ENCODE results near the gene DCDC1. TPM values are rescaled to one million over a fixed set of nuclear protein-coding genes. Genes with fewer than 3 reads are reported as not detected.

DCDC1 gene
- polyA plus RNA-seq, 3 donors from 2014 or later: not detected

DNA sequence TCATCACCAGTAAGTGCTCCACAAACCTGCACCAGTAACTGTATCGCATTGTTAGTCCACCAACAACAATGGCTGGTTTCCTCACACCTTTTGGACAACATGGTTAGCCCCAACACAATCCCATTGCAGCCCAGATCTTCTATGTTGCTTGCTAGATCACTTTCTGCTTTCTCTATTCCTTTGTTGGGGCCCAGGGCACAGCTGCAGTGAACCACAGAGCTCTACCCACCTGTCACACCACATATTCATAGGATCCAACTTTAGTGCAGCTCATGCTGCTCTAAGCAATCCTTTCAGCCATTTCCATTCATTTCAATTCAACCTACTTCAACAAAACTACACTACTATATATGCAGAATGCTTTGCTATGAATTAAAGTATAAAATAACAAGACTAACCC lies 364.3 kb downstream of the DCDC1 start:
- Mint-ChIP-seq H3K27ac (no peak overlapping the region), H3K4me3 (no peak overlapping the region), H3K27me3 (ENCODE audit: low read depth in 3 of 3) (peaks cover 0 to 3% (median 0%) of the 10 kb centered on the region in 3 donors)

DNA sequence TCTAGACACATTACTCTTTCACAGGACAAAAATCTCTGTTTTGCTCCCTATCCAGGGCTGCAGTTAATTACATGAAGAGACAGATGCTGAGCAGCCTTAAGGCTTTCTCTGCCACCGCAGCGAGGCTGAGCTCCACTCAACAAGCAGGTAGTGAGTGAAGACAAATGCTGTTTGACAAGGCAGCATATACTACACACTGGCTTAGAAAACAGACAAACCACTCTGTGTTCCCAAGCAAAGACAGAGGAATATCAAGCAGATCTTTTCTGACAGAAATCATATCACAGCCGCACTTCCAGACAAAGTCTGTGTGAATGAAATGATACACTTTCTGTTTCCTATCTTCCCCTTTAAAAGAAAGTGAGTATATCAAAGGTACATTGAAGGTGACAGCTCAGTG lies 368.1 kb downstream of the DCDC1 start:
- peaks cover 0 to 5% (median under 1%) of the 10 kb centered on the region in 6 donors for H3K9me3 Mint-ChIP-seq
- no peaks in the 10 kb centered on the region for H3K4me1 Mint-ChIP-seq
- no peak overlapping the region for H3K4me3 Mint-ChIP-seq
- peaks cover 0 to 3% (median 0%) of the 10 kb centered on the region in 3 donors for H3K27me3 Mint-ChIP-seq (ENCODE audit: low read depth in 3 of 3)
- no peak overlapping the region for H3K27ac Mint-ChIP-seq
- no peak for DNase-seq
- H3K36me3 Mint-ChIP-seq: no peaks in the 10 kb centered on the region

More for the DNA sequence above, 364.3 kb downstream of the DCDC1 start:
- no peaks in the 10 kb centered on the region for H3K4me1 Mint-ChIP-seq
- peaks cover 0 to 17% (median 4%) of the 10 kb centered on the region in 6 donors for H3K9me3 Mint-ChIP-seq
- DNase-seq: no peak
- H3K36me3 Mint-ChIP-seq: no peaks in the 10 kb centered on the region

DNA sequence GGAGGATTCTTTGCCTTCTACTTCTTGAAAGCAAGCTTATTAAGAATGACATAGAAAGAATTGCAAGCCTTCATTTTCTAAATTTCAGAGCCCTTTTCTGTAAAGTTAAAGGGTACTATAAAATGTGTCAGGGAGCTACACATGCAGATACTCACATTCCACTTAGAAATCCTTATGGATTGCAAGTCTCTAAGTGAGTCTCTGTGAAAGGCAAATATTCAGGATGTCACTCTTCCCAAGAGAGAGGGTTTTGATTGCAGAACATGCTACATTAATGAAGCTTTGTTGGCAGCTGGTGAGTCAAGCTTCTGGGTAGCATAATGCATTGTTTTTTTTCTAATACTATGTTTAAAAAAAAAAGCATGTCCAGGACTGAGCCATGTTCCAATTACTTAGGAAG lies 369.2 kb downstream of the DCDC1 start:
- Mint-ChIP-seq H3K4me1 (no peaks in the 10 kb centered on the region), H3K27ac (no peak overlapping the region), H3K4me3 (no peak overlapping the region), H3K9me3 (peaks cover 0 to 5% (median under 1%) of the 10 kb centered on the region in 6 donors), H3K27me3 (ENCODE audit: low read depth in 3 of 3) (peaks cover 0 to 4% (median 0%) of the 10 kb centered on the region in 3 donors), H3K36me3 (no peaks in the 10 kb centered on the region)
- no peak for DNase-seq

DNA sequence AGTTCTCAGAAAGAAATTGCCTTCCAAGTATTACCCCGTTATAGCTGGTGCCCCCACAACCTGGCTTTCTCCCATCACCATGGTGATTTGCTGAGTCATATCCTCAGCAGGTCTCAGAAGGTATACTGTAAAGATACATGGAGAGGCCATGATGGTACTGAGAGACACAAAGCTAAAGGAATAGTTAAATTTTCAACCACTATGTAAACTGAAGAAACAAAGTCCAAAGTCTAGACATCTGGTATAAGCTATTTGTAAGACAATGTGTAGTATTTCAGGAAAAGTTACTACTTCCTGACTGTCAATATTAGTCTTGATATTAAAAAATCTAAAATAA lies 377.1 kb downstream of the DCDC1 start:
- H3K27me3 Mint-ChIP-seq (ENCODE audit: low read depth in 3 of 3): peaks cover 0 to 2% (median 0%) of the 10 kb centered on the region in 3 donors
- no peaks in the 10 kb centered on the region for H3K36me3 Mint-ChIP-seq
- no peaks in the 10 kb centered on the region for H3K4me1 Mint-ChIP-seq
- DNase-seq: no peak
- H3K4me3 Mint-ChIP-seq: no peak overlapping the region
- peaks cover 0 to 6% (median 2%) of the 10 kb centered on the region in 6 donors for H3K9me3 Mint-ChIP-seq
- H3K27ac Mint-ChIP-seq: no peak overlapping the region

DNA sequence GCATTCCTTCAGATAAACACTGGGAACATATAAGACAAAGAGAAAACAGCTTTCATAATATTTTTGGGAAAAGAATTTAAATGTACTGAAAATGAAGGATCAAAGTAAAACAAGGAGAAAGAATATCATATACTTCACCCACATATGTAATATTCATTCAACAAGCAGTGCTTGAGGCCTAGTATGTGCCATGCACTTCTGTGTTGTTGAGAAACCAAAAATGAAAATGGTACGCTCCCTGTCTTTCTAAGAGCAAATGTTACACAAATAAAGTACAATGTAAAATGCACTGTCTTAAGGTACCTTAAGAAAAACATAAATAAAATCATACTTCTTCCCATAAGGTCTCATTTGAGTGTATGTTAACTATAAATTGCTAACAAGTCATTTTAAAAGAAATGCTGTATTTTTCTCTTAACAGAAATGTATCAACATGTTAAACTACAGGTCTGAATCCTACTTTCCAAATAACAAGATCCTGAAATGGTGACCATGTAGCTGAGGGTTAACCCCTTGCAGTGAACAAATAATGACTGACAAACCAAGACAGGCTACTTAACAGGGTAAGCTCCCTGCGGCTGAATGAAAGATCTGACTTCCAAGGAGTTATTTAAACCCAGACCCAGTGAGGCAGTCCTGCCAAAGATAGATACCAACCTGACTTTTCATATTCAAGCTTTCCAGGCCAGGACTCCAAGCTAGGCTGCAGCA lies 377.6 kb downstream of the DCDC1 start:
- Mint-ChIP-seq H3K27ac (no peak overlapping the region), H3K36me3 (no peaks in the 10 kb centered on the region), H3K9me3 (peaks cover 0 to 6% (median 2%) of the 10 kb centered on the region in 6 donors), H3K27me3 (ENCODE audit: low read depth in 3 of 3) (peaks cover 0 to 2% (median 0%) of the 10 kb centered on the region in 3 donors), H3K4me3 (no peak overlapping the region), H3K4me1 (no peaks in the 10 kb centered on the region)
- no peak for DNase-seq

DNA sequence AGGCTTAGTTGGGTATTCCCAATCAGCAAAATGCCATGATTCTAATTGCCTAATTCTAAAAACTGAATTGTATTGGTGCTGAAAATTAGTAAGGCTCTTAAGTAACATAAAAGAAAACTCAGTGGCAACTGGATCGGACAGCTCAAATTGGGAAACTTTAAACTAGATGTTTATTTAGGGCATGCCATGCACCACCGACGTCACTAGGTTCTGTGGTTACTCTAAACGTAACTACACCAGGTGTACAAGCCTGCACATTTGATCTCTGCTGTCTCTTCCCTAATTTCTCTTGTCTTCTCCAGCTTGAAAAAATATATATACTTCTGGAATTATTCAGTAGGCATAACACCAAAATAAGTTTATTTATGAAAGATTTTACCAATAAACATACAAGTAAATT lies 378.2 kb downstream of the DCDC1 start:
- no peak for DNase-seq
- H3K4me1 Mint-ChIP-seq: no peaks in the 10 kb centered on the region
- H3K27ac Mint-ChIP-seq: no peak overlapping the region
- H3K9me3 Mint-ChIP-seq: peaks cover 0 to 6% (median 2%) of the 10 kb centered on the region in 6 donors
- H3K27me3 Mint-ChIP-seq (ENCODE audit: low read depth in 3 of 3): peaks cover 0 to 2% (median 0%) of the 10 kb centered on the region in 3 donors
- no peaks in the 10 kb centered on the region for H3K36me3 Mint-ChIP-seq
- no peak overlapping the region for H3K4me3 Mint-ChIP-seq

DNA sequence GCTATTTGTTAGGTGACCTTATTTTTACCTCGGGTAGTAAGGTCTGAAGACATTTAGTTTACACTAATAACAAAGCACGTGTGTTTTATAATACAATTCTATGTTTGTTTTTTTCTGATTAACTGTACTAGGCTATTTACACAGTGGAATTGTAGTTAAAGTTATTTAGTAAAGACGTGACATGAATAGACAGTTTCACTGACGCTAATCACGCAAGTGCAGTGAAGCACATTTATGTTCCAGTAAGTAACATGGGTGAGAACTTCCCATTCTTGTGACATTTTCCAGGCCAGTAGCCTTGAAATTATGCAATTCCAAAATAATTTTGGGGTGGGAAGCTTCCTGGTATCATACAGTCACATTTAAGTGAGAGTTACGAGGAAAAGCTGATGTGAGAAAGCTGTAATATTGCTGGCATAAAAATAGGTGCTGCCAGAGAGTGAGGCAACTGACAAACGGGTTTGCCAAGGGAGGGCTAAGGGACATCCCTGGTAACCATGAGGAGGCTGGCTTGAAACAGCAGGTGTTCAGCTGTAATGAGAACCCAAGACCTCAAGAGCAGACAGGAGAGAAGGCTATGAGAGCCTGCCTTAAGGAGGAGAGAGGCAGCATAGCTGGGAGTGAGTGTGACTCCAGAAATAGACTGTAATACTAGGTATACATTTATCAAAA lies 378.8 kb downstream of the DCDC1 start:
- H3K4me3 Mint-ChIP-seq: no peak overlapping the region
- H3K27me3 Mint-ChIP-seq (ENCODE audit: low read depth in 3 of 3): no peaks in the 10 kb centered on the region
- no peaks in the 10 kb centered on the region for H3K36me3 Mint-ChIP-seq
- H3K27ac Mint-ChIP-seq: no peak overlapping the region
- H3K4me1 Mint-ChIP-seq: no peaks in the 10 kb centered on the region
- H3K9me3 Mint-ChIP-seq: peaks cover 0 to 10% (median 2%) of the 10 kb centered on the region in 6 donors
- DNase-seq: no peak

DNA sequence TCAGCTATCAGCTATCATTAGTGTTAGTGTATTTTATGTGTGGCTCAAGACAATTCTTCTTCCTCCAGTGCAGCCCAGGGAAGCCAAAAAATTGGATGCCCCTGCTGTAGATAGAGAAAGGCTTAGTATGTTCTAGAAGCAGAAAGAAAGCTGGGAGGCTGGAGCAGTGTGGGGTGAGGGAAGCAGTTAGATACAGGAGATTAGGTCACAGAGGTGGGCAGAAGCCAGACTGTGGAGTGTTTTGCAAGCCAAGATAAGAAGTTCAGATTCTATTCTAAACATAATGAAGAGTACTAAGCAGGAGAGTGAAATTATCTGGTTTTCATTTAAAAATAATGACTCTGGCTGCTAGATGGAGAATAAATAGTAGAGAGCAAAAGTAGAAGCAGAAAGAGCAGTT lies 381.7 kb downstream of the DCDC1 start:
- Mint-ChIP-seq H3K4me1 (no peaks in the 10 kb centered on the region), H3K4me3 (no peak overlapping the region), H3K27ac (no peak overlapping the region), H3K27me3 (ENCODE audit: low read depth in 3 of 3) (no peaks in the 10 kb centered on the region), H3K36me3 (no peaks in the 10 kb centered on the region), H3K9me3 (peaks cover 0 to 11% (median 2%) of the 10 kb centered on the region in 6 donors)
- DNase-seq: no peak

DNA sequence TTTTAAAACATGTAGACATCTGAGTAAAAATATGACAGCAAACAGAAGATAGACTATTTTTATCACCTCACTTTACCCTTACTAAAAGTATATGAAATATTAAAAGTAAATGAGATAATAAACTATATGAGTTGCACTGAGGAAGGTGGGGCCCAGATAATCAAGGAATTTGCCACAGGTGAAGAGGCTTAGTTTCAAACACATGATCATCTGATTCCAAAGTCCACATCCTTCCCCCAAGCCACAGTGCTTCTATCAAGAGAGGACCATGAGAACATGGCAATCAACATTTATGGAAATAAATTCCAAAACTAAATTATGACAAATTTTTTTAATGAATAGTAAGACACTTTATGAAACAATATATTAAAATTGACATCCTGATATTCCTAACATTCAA lies 384.0 kb downstream of the DCDC1 start:
- H3K27ac Mint-ChIP-seq: no peak overlapping the region
- H3K27me3 Mint-ChIP-seq (ENCODE audit: low read depth in 3 of 3): no peaks in the 10 kb centered on the region
- no peaks in the 10 kb centered on the region for H3K4me1 Mint-ChIP-seq
- H3K9me3 Mint-ChIP-seq: peaks cover 0 to 11% (median 2%) of the 10 kb centered on the region in 6 donors
- no peak for DNase-seq
- H3K36me3 Mint-ChIP-seq: no peaks in the 10 kb centered on the region
- no peak overlapping the region for H3K4me3 Mint-ChIP-seq

DNA sequence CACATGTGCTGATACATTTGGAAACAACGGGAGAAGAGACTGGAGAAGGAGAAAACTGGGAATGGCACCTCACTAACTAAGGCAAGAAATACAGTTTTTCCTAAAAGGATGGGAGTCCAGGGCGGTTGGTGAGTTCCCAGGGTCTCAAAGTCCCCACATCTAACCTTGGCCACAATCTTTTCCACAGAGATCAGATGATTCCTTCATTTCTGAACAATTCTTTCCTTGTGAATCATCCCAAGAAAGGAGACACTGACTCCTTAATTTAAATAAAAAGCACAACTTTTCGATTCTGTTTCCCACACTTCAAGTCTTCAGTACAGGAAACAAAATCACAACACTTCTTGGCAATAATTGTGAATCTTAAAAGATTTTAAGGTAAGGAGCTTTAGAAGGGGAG lies 384.7 kb downstream of the DCDC1 start:
- no peaks in the 10 kb centered on the region for H3K27me3 Mint-ChIP-seq (ENCODE audit: low read depth in 3 of 3)
- no peak overlapping the region for H3K27ac Mint-ChIP-seq
- H3K9me3 Mint-ChIP-seq: peaks cover 0 to 11% (median 2%) of the 10 kb centered on the region in 6 donors
- no peak overlapping the region for H3K4me3 Mint-ChIP-seq
- H3K4me1 Mint-ChIP-seq: no peaks in the 10 kb centered on the region
- no peak for DNase-seq
- no peaks in the 10 kb centered on the region for H3K36me3 Mint-ChIP-seq

DNA sequence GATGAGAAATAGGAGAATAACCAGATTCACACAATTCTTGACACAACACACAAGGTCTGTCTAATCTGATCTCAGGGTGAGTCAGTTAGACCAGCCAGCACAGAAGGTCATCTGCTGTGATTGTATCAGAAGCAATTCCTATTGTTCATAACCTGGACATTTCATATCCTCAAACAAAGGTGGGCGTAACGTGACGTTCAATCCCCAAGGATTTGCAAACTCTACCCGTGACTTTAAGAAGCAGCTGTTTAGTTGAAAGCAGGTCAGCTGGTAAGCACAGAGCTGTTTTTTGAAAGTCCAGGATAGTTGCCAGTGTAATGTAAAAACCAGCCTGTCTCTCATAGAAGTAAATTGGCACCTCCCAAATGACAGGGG lies 385.1 kb downstream of the DCDC1 start:
- H3K27ac Mint-ChIP-seq: no peak overlapping the region
- H3K27me3 Mint-ChIP-seq (ENCODE audit: low read depth in 3 of 3): no peaks in the 10 kb centered on the region
- no peaks in the 10 kb centered on the region for H3K4me1 Mint-ChIP-seq
- DNase-seq: no peak
- H3K9me3 Mint-ChIP-seq: peaks cover 0 to 11% (median 2%) of the 10 kb centered on the region in 6 donors
- H3K4me3 Mint-ChIP-seq: no peak overlapping the region
- H3K36me3 Mint-ChIP-seq: no peaks in the 10 kb centered on the region

DNA sequence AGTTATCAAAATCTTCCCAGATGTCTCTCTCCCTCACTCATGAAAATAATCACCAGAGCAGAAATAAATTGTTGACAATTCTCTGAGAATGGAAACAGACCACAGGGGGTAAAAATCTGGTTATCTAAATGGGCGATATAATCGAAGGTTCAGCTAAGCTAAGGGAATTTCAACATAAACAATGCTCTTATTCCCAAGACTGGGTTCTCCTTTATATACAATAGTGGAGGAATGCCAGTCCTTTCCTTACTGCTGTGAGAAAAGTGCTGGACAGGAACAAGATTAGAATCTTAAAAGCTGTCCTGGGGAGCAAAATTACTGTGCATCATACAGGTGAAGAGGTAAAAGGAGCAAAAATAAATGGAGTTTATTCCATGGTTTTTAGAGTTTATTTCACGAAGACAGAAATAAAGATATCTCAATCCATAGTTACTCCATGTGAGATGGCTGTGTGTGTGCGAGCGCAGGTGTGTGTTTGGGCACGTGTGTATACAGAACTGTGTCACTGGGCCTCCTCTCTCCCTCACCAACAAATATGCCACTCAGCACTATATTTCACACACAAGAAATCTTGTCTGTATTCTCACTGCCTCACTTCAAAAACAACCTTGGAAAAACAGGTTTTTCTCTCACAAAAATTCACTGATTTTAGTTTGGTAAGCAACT lies 385.6 kb downstream of the DCDC1 start:
- Mint-ChIP-seq H3K4me1 (no peaks in the 10 kb centered on the region), H3K27me3 (ENCODE audit: low read depth in 3 of 3) (no peaks in the 10 kb centered on the region), H3K27ac (no peak overlapping the region), H3K36me3 (no peaks in the 10 kb centered on the region), H3K4me3 (no peak overlapping the region), H3K9me3 (peaks cover 0 to 11% (median 2%) of the 10 kb centered on the region in 6 donors)
- DNase-seq: no peak

DNA sequence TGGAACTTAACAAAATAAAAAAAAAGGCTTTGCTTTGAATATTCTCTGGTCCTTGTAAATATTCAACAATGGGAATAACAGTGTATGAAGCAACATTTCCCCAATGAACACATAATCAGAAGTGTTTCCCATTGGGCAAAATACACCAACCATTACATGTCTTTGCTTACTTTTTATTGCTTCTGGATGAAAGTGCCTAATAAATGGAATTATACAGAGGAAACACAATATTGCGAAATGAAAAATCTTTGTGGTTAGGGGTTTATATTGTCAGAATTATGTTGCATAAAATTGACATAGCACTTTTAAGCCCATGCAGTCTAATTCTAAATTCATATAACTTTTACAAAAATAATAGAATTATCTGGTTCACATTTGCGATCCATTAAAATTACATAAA lies 386.4 kb downstream of the DCDC1 start:
- peaks cover 0 to 12% (median 1%) of the 10 kb centered on the region in 6 donors for H3K9me3 Mint-ChIP-seq
- no peak overlapping the region for H3K4me3 Mint-ChIP-seq
- no peaks in the 10 kb centered on the region for H3K36me3 Mint-ChIP-seq

DNA sequence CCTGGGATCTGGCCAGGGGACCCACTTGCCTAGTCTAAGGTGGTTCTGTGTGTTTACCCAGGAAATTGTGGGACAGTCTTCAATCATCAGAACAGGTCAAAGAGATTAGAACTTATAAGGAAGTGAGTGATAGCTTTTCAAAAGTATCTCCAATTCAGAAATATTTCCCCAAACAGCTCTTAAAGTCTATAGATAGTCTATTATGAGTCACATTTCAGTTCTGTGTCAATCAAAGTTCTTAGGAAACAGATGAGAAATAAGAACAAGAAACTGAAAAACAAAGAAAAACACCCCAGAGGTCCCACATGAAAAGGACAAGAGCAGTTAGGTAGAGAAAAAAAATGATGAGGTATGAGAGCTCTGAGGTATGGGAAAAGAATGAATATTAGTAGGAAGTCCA lies 402.0 kb downstream of the DCDC1 start:
- Mint-ChIP-seq H3K27me3 (ENCODE audit: low read depth in 3 of 3) (peaks cover 2 to 5% (median 4%) of the 10 kb centered on the region in 3 donors), H3K4me1 (no peaks in the 10 kb centered on the region), H3K36me3 (no peaks in the 10 kb centered on the region), H3K9me3 (peaks cover 6 to 42% (median 15%) of the 10 kb centered on the region in 6 donors), H3K27ac (no peak overlapping the region), H3K4me3 (no peak overlapping the region)
- DNase-seq: no peak

More for the DNA sequence above, 386.4 kb downstream of the DCDC1 start:
- DNase-seq: no peak
- Mint-ChIP-seq H3K27ac (no peak overlapping the region), H3K27me3 (ENCODE audit: low read depth in 3 of 3) (no peaks in the 10 kb centered on the region), H3K4me1 (no peaks in the 10 kb centered on the region)
